Measurements from ENCODE around the gene ATG14. TPM values are rescaled to one million over a fixed set of nuclear protein-coding genes. Genes with fewer than 3 reads are reported as not detected.

ATG14 gene
- total RNA-seq, 6 donors from 2014 or later: 7.6 to 29.3 (median 11.1) TPM

DNA sequence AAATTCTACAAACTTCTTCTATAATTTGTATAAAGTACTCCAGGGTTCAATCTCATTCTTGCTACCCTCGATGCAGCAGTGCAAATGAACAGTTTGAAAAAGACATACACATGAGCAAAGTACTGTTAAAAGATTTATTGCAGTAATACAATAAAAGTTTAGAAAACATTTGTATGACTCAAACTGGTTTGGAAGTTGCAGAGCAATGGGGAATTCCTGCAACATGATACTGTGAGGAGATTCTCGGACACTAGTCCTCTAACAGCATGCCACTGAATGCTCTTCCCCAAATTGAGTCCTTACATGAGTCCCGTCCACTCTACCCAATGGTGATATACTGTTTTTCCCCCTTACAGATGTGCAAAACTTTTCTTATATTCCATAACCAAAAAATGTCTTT lies 45.4 kb downstream of the ATG14 start:
- 82 to 91% methylated on average over 3 of the region's 3 CpGs for WGBS, 2 donors
- Histone ChIP-seq H3K9me3 (no peaks in the 10 kb centered on the region), H3K36me3 (peaks cover 0 to 47% (median 18%) of the 10 kb centered on the region in 4 donors), H3K4me3 (no peak overlapping the region), H3K27ac (no peak overlapping the region), H3K4me1 (no peaks in the 10 kb centered on the region), H3K27me3 (no peaks in the 10 kb centered on the region)
- ATAC-seq (ENCODE audit: low FRiP score in 2 of 2) (no peak), DNase-seq (no peak)
- TF ChIP-seq POLR2A (IDR thresholded peaks at IDR 0.05) (no peak), POLR2AphosphoS5 (IDR thresholded peaks at IDR 0.05) (no peak), EP300 (IDR thresholded peaks at IDR 0.05) (no peak)
- TF ChIP-seq, protein P1, sequence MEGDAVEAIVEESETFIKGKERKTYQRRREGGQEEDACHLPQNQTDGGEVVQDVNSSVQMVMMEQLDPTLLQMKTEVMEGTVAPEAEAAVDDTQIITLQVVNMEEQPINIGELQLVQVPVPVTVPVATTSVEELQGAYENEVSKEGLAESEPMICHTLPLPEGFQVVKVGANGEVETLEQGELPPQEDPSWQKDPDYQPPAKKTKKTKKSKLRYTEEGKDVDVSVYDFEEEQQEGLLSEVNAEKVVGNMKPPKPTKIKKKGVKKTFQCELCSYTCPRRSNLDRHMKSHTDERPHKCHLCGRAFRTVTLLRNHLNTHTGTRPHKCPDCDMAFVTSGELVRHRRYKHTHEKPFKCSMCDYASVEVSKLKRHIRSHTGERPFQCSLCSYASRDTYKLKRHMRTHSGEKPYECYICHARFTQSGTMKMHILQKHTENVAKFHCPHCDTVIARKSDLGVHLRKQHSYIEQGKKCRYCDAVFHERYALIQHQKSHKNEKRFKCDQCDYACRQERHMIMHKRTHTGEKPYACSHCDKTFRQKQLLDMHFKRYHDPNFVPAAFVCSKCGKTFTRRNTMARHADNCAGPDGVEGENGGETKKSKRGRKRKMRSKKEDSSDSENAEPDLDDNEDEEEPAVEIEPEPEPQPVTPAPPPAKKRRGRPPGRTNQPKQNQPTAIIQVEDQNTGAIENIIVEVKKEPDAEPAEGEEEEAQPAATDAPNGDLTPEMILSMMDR (IDR thresholded peaks at IDR 0.05): no peak

DNA sequence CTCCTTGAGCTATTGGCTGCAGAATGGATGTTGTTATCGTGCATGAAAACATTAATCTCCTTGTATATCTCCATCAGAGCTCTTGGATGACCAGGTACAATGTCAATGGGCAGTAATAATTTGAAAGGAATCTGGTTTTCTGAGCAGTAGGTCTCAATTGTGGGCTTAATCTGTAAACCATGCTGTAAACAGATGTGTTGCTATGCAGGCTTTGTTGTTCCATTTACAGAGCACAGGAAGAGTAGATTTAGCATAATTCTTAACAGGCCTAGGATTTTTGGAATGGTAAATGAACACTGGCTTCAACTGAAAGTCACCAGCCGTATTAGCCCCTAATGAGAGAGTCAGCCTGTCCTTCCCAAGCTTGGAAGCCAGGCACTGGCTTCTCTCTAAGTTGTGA lies 50.4 kb downstream of the ATG14 start:
- H3K27me3 ChIP-seq: no peaks in the 10 kb centered on the region
- H3K36me3 ChIP-seq: peaks cover 0 to 12% (median 1%) of the 10 kb centered on the region in 4 donors
- DNase-seq (no peak), ATAC-seq (ENCODE audit: low FRiP score in 2 of 2) (no peak)
- H3K4me1 ChIP-seq: peaks cover 0 to 10% (median 0%) of the 10 kb centered on the region in 4 donors
- H3K4me3 ChIP-seq: no peak overlapping the region
- WGBS, 2 donors: 97 to 98% methylated on average over 2 of the region's 2 CpGs
- H3K9me3 ChIP-seq: no peaks in the 10 kb centered on the region
- no peak overlapping the region for H3K27ac ChIP-seq
- TF ChIP-seq POLR2A (IDR thresholded peaks at IDR 0.05) (no peak), EP300 (IDR thresholded peaks at IDR 0.05) (no peak), POLR2AphosphoS5 (IDR thresholded peaks at IDR 0.05) (no peak)

DNA sequence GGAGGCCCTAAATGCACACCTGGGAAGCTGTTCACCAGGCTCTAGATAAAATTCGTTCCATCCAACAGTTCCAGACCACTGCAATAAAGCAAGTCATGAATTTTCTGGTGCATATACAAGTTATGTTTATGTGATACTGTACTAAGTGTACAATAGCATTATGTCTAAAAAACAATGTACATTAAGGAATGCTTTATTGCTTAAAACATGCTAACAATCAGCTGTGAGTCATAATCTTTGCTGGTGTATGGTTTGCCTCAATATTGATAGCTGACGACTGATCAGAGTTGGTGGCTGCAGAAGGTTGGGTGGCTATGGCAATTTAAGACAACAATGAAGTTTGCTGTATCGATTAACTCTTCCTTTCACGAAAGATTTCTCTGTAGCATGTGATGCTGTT lies 52.3 kb downstream of the ATG14 start:
- no peak for TF ChIP-seq EP300 (IDR thresholded peaks at IDR 0.05)
- TF ChIP-seq, protein P1 (IDR thresholded peaks at IDR 0.05): no peak
- no peak for TF ChIP-seq POLR2A (IDR thresholded peaks at IDR 0.05)
- Histone ChIP-seq H3K9me3 (no peaks in the 10 kb centered on the region), H3K36me3 (peaks cover 0 to 10% (median 3%) of the 10 kb centered on the region in 4 donors), H3K27me3 (no peaks in the 10 kb centered on the region), H3K4me3 (no peak overlapping the region), H3K27ac (no peak overlapping the region), H3K4me1 (peaks cover 0 to 10% (median 2%) of the 10 kb centered on the region in 4 donors)
- 94% methylated on average over 4 of the region's 4 CpGs for WGBS, 2 donors
- DNase-seq (no peak), ATAC-seq (ENCODE audit: low FRiP score in 2 of 2) (no peak)

DNA sequence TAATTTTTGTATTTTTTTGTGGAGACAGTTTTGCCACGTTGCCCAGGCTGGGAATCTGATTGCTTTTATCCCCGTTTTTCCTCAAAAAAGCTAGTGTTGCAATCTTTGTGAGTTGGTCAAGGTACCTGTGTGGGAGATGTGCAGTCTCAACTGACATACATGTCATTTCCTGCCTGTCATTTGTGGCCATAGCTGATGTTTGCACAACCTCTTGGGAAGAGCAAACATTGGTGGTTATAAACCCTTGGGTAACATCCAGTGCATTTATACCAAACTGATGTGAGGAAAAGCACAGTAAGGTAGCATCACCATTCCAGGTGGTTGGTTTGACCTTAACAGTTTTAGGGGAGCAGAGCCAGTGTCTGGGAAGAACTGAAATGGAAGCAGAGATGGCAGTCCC lies 54.7 kb downstream of the ATG14 start:
- no peak for TF ChIP-seq EP300 (IDR thresholded peaks at IDR 0.05)
- no peak for TF ChIP-seq POLR2AphosphoS5 (IDR thresholded peaks at IDR 0.05)
- no peak for TF ChIP-seq POLR2A (IDR thresholded peaks at IDR 0.05)
- TF ChIP-seq, protein P1 (IDR thresholded peaks at IDR 0.05): no peak
- 69 to 75% methylated on average over 2 of the region's 2 CpGs for WGBS, 2 donors
- peaks cover 5 to 21% (median 12%) of the 10 kb centered on the region in 4 donors for H3K36me3 ChIP-seq
- H3K4me3 ChIP-seq: no peak overlapping the region
- DNase-seq (no peak), ATAC-seq (ENCODE audit: low FRiP score in 2 of 2) (no peak)
- H3K4me1 ChIP-seq: peaks cover 0 to 10% (median 5%) of the 10 kb centered on the region in 4 donors
- no peaks in the 10 kb centered on the region for H3K27me3 ChIP-seq
- no peak overlapping the region for H3K27ac ChIP-seq
- no peaks in the 10 kb centered on the region for H3K9me3 ChIP-seq

DNA sequence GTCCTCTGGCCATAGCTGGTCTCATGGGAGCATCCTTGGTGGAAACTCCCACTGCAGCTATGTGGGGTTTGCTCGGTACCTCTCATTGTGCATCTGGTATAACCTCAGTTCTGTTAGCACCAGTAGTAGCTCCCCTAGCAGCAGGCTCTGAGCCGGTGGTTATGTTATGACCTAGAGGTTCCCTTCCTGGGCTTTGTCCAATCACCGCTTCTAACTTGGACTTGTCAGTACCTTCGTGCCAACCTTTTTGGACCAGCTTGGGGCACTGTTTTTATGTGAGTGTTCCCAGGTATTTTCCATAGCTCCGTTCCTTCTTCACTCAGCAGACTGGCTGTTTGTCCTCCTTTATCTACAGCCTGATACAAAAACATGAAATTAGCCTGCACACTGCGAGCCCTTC lies 55.7 kb downstream of the ATG14 start:
- ATAC-seq (ENCODE audit: low FRiP score in 2 of 2) (no peak), DNase-seq (no peak)
- Histone ChIP-seq H3K36me3 (peaks cover 7 to 31% (median 18%) of the 10 kb centered on the region in 4 donors), H3K9me3 (no peaks in the 10 kb centered on the region), H3K4me3 (no peak overlapping the region), H3K27me3 (no peaks in the 10 kb centered on the region), H3K27ac (no peak overlapping the region), H3K4me1 (peaks cover 0 to 10% (median 5%) of the 10 kb centered on the region in 4 donors)
- WGBS, 2 donors: 84 to 86% methylated on average over 6 of the region's 6 CpGs
- TF ChIP-seq POLR2A (IDR thresholded peaks at IDR 0.05): no peak
- TF ChIP-seq EP300 (IDR thresholded peaks at IDR 0.05): no peak
- TF ChIP-seq, protein P1 (IDR thresholded peaks at IDR 0.05): no peak
